GM23338 (cell line): Measurements from ENCODE around the gene MED12L.

Source experiments
- CREB1 ChIP-seq: fragments of 250-450 bp; sonication (Bioruptor Pico); IDR thresholded peaks from 2 replicates; pipeline ENCODE4 v1.5.0; 2020; ENCODE audit warnings: low read depth, mild to moderate bottlenecking, moderate library complexity
- EZH2 ChIP-seq: fragments of 200-600 bp; sonication (generic); IDR thresholded peaks from one replicate; pipeline ENCODE4 v1.8.0; 2017; ENCODE audit warnings: antibody characterized with exemption, mild to moderate bottlenecking, low read depth; ENCODE audit not compliant: unreplicated experiment
- EZH2phosphoT487 ChIP-seq: fragments of 200-600 bp; sonication (generic); IDR thresholded peaks from one replicate; pipeline ENCODE4 v1.8.1; 2018; ENCODE audit warnings: antibody characterized with exemption; ENCODE audit not compliant: unreplicated experiment
- NANOG ChIP-seq: IDR thresholded peaks from 2 replicates; pipeline ENCODE4 v1.6.1; 2016; ENCODE audit warnings: antibody characterized with exemption, borderline replicate concordance
- POLR2AphosphoS5 ChIP-seq: IDR thresholded peaks from 2 replicates; pipeline ENCODE4 v1.6.1; 2016; ENCODE audit warnings: antibody characterized with exemption, low read depth
- STAT1 ChIP-seq: IDR thresholded peaks from one replicate; pipeline ENCODE4 v1.6.1; 2016; ENCODE audit warnings: antibody characterized with exemption; ENCODE audit not compliant: unreplicated experiment
- ZNF462 ChIP-seq: fragments of 250-450 bp; sonication (Bioruptor Pico); IDR thresholded peaks from 2 replicates; pipeline ENCODE4 v1.5.0; 2020; ENCODE audit warnings: mild to moderate bottlenecking, moderate library complexity
- TF ChIP-seq, protein P1 (sequence below), 2 experiments: fragments of 200-600 bp in 1 of 2; sonication (generic) in 1 of 2; conservative IDR thresholded peaks; 2 replicates each; pipeline versions ENCODE4 v1.5.1 to v1.6.1; 2016 to 2017; ENCODE audit warnings: antibody characterized with exemption in 2 of 2, low read depth in 2 of 2, mild to moderate bottlenecking in 2 of 2, moderate library complexity in 1 of 2
- TF ChIP-seq, protein P2 (sequence below): IDR thresholded peaks from one replicate; pipeline ENCODE4 v1.6.1; 2018; ENCODE audit warnings: antibody characterized with exemption; ENCODE audit not compliant: unreplicated experiment
- TF ChIP-seq, protein P3 (sequence below): IDR thresholded peaks from 2 replicates; pipeline ENCODE4 v1.6.1; 2016; ENCODE audit warnings: antibody characterized with exemption

- TF ChIP-seq, protein P1, sequence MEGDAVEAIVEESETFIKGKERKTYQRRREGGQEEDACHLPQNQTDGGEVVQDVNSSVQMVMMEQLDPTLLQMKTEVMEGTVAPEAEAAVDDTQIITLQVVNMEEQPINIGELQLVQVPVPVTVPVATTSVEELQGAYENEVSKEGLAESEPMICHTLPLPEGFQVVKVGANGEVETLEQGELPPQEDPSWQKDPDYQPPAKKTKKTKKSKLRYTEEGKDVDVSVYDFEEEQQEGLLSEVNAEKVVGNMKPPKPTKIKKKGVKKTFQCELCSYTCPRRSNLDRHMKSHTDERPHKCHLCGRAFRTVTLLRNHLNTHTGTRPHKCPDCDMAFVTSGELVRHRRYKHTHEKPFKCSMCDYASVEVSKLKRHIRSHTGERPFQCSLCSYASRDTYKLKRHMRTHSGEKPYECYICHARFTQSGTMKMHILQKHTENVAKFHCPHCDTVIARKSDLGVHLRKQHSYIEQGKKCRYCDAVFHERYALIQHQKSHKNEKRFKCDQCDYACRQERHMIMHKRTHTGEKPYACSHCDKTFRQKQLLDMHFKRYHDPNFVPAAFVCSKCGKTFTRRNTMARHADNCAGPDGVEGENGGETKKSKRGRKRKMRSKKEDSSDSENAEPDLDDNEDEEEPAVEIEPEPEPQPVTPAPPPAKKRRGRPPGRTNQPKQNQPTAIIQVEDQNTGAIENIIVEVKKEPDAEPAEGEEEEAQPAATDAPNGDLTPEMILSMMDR (conservative IDR thresholded peaks at IDR 0.05; ENCODE audit: low read depth in 2 of 2) = no peak
- no peak for TF ChIP-seq POLR2AphosphoS5
- TF ChIP-seq, protein P2, sequence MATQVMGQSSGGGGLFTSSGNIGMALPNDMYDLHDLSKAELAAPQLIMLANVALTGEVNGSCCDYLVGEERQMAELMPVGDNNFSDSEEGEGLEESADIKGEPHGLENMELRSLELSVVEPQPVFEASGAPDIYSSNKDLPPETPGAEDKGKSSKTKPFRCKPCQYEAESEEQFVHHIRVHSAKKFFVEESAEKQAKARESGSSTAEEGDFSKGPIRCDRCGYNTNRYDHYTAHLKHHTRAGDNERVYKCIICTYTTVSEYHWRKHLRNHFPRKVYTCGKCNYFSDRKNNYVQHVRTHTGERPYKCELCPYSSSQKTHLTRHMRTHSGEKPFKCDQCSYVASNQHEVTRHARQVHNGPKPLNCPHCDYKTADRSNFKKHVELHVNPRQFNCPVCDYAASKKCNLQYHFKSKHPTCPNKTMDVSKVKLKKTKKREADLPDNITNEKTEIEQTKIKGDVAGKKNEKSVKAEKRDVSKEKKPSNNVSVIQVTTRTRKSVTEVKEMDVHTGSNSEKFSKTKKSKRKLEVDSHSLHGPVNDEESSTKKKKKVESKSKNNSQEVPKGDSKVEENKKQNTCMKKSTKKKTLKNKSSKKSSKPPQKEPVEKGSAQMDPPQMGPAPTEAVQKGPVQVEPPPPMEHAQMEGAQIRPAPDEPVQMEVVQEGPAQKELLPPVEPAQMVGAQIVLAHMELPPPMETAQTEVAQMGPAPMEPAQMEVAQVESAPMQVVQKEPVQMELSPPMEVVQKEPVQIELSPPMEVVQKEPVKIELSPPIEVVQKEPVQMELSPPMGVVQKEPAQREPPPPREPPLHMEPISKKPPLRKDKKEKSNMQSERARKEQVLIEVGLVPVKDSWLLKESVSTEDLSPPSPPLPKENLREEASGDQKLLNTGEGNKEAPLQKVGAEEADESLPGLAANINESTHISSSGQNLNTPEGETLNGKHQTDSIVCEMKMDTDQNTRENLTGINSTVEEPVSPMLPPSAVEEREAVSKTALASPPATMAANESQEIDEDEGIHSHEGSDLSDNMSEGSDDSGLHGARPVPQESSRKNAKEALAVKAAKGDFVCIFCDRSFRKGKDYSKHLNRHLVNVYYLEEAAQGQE = no peak
- no peak for TF ChIP-seq STAT1
- TF ChIP-seq EZH2 = no peak
- TF ChIP-seq ZNF462 = no peak
- TF ChIP-seq NANOG = no peak
- TF ChIP-seq CREB1 (CRISPR knock-in tag) = no peak
- TF ChIP-seq EZH2phosphoT487 = no peak
- TF ChIP-seq, protein P3, sequence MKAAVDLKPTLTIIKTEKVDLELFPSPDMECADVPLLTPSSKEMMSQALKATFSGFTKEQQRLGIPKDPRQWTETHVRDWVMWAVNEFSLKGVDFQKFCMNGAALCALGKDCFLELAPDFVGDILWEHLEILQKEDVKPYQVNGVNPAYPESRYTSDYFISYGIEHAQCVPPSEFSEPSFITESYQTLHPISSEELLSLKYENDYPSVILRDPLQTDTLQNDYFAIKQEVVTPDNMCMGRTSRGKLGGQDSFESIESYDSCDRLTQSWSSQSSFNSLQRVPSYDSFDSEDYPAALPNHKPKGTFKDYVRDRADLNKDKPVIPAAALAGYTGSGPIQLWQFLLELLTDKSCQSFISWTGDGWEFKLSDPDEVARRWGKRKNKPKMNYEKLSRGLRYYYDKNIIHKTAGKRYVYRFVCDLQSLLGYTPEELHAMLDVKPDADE = no peak
Observed at GRCh38 chr3:151268267-151269235, 183.1 kb downstream of the MED12L start.
